Suprapubic skin (tissue), 4 donors: ENCODE data around the gene USP40. TPM values are rescaled to one million over a fixed set of nuclear protein-coding genes. Genes with fewer than 3 reads are reported as not detected.

Experiments used
- DNase-seq, 2 donors: peaks; one replicate each; pipeline ENCODE4 v3.0.0-alpha.2; 2019; ENCODE audit warnings: low spot score in 2 of 2
- H3K27ac ChIP-seq: fragments of 200-600 bp; sonication (generic); one replicate; pipeline ENCODE4 v1.5.1; 2019
- H3K27me3 ChIP-seq: fragments of 200-600 bp; sonication (generic); one replicate; pipeline ENCODE4 v1.5.1; 2019
- H3K36me3 ChIP-seq: fragments of 200-600 bp; sonication (generic); one replicate; pipeline ENCODE4 v1.5.1; 2019
- H3K4me1 ChIP-seq: fragments of 200-600 bp; sonication (generic); one replicate; pipeline ENCODE4 v1.5.1; 2019
- H3K4me3 ChIP-seq: fragments of 200-600 bp; sonication (generic); one replicate; pipeline ENCODE4 v1.5.1; 2019; ENCODE audit warnings: mild to moderate bottlenecking
- H3K9me3 ChIP-seq: fragments of 200-600 bp; sonication (generic); one replicate; pipeline ENCODE4 v1.5.1; 2019
- CTCF ChIP-seq, 2 donors: fragments of 200-600 bp in 1 of 2; fragments of 450-650 bp in 1 of 2; sonication (generic) in 1 of 2; IDR thresholded peaks; one replicate each; pipeline ENCODE4 v1.5.1; 2016 to 2019; ENCODE audit warnings: antibody characterized with exemption in 2 of 2, mild to moderate bottlenecking in 1 of 2, moderate library complexity in 1 of 2
- EP300 ChIP-seq: sonication (generic); formaldehyde crosslinking; IDR thresholded peaks from one replicate; pipeline ENCODE4 v1.6.1; 2017; ENCODE audit warnings: antibody characterized with exemption
- POLR2A ChIP-seq, 2 donors: fragments of 450-650 bp; IDR thresholded peaks; one replicate each; pipeline ENCODE4 v1.6.1; 2017; ENCODE audit warnings: antibody characterized with exemption in 2 of 2, mild to moderate bottlenecking in 2 of 2, moderate library complexity in 2 of 2
- POLR2AphosphoS5 ChIP-seq, 3 donors: sonication (generic); formaldehyde crosslinking; IDR thresholded peaks; one replicate each; pipeline ENCODE4 v1.6.1; 2017; ENCODE audit warnings: antibody characterized with exemption in 3 of 3
- WGBS: methylation state at CpG from one replicate; pipeline ENCODE4 v1.1.5; 2018; 5-methylcytosine and 5-hydroxymethylcytosine counted together
- total RNA-seq, 4 donors: library from RNA; depleted of rRNA; stranded (reverse); fragments of >200 nt; gene quantifications; one replicate each; pipeline ENCODE4 v1.1.0, GENCODE V29; 2016

Gene USP40
- total RNA-seq, 4 donors from 2014 or later, result 16.2 to 125 (median 40.1) TPM

GRCh38 chr2:233443511-233444183, 122.9 kb downstream of the USP40 start:
- WGBS, result 61% methylated on average over 18 of the region's 18 CpGs
- Histone ChIP-seq H3K27me3 (no peaks in the 10 kb centered on the region), H3K9me3 (no peaks in the 10 kb centered on the region), H3K4me1 (no peaks in the 10 kb centered on the region), H3K36me3 (peaks cover 21% of the 10 kb centered on the region), H3K4me3 (no peak overlapping the region), H3K27ac (no peak overlapping the region)
- peak; percentile 77 to 86 for DNase-seq
- no peak for TF ChIP-seq POLR2A (IDR thresholded peaks at IDR 0.05)
- TF ChIP-seq POLR2AphosphoS5 (IDR thresholded peaks at IDR 0.05), result no peak
- TF ChIP-seq CTCF (IDR thresholded peaks at IDR 0.05), result peak; percentile 67 to 75

GRCh38 chr2:233442028-233442310, 124.6 kb downstream of the USP40 start:
- no peak overlapping the region for H3K27ac ChIP-seq
- H3K4me3 ChIP-seq, result no peak overlapping the region
- H3K36me3 ChIP-seq, result peaks cover 37% of the 10 kb centered on the region
- peak in 1 of 2 donors; percentile 15 for DNase-seq
- WGBS, result 88% methylated on average over 4 of the region's 4 CpGs
- no peaks in the 10 kb centered on the region for H3K9me3 ChIP-seq
- TF ChIP-seq POLR2A (IDR thresholded peaks at IDR 0.05), result no peak
- TF ChIP-seq CTCF (IDR thresholded peaks at IDR 0.05), result no peak
- no peak for TF ChIP-seq EP300
- TF ChIP-seq POLR2AphosphoS5 (IDR thresholded peaks at IDR 0.05), result no peak
- H3K4me1 ChIP-seq, result no peaks in the 10 kb centered on the region
- H3K27me3 ChIP-seq, result no peaks in the 10 kb centered on the region

GRCh38 chr2:233441161-233442027, 125.2 kb downstream of the USP40 start:
- Histone ChIP-seq H3K9me3 (no peaks in the 10 kb centered on the region), H3K4me3 (no peak overlapping the region), H3K27ac (no peak overlapping the region), H3K36me3 (peaks cover 37% of the 10 kb centered on the region), H3K4me1 (no peaks in the 10 kb centered on the region), H3K27me3 (no peaks in the 10 kb centered on the region)
- DNase-seq, result peak; percentile 53 to 77
- 94% methylated on average over 22 of the region's 26 CpGs for WGBS
- TF ChIP-seq CTCF (IDR thresholded peaks at IDR 0.05), result no peak
- no peak for TF ChIP-seq POLR2A (IDR thresholded peaks at IDR 0.05)
- TF ChIP-seq EP300, result no peak
- no peak for TF ChIP-seq POLR2AphosphoS5 (IDR thresholded peaks at IDR 0.05)

- DNase-seq, result peak in 1 of 2 donors; percentile 39
- no peak for TF ChIP-seq EP300
- TF ChIP-seq CTCF (IDR thresholded peaks at IDR 0.05), result no peak
- no peak for TF ChIP-seq POLR2AphosphoS5 (IDR thresholded peaks at IDR 0.05)
- TF ChIP-seq POLR2A (IDR thresholded peaks at IDR 0.05), result no peak
- H3K9me3 ChIP-seq, result no peaks in the 10 kb centered on the region
- no peak overlapping the region for H3K4me3 ChIP-seq
- H3K36me3 ChIP-seq, result peaks cover 37% of the 10 kb centered on the region
- H3K4me1 ChIP-seq, result no peaks in the 10 kb centered on the region
- 83% methylated on average over 6 of the region's 9 CpGs for WGBS
- H3K27me3 ChIP-seq, result no peaks in the 10 kb centered on the region
- H3K27ac ChIP-seq, result no peak overlapping the region
These were observed 125.9 kb downstream of the USP40 start for GRCh38 chr2:233440714-233441113.

- peak in 1 of 2 donors; percentile 39 for DNase-seq
- 90% methylated on average over 16 of the region's 17 CpGs for WGBS
- Histone ChIP-seq H3K27ac (no peak overlapping the region), H3K4me1 (no peaks in the 10 kb centered on the region), H3K27me3 (no peaks in the 10 kb centered on the region), H3K36me3 (peaks cover 35% of the 10 kb centered on the region), H3K9me3 (no peaks in the 10 kb centered on the region), H3K4me3 (no peak overlapping the region)
- TF ChIP-seq EP300, result no peak
These were observed 126.3 kb downstream of the USP40 start for GRCh38 chr2:233440314-233440713.
